K562 (cell line): Measurements from ENCODE around the gene GPR37L1. TPM values are rescaled to one million over a fixed set of nuclear protein-coding genes. Genes with fewer than 3 reads are reported as not detected.

Experiments
- CBFB ChIP-seq: sonication (generic); formaldehyde crosslinking; IDR thresholded peaks from 2 replicates; pipeline ENCODE4 v1.4.0; 2020; ENCODE audit warnings: mild to moderate bottlenecking, missing genetic modification reagents
- CREBBP ChIP-seq: IDR thresholded peaks from one replicate; pipeline ENCODE4 v1.6.1; 2012; ENCODE audit warnings: low read depth, mild to moderate bottlenecking, control low read depth, inconsistent platforms, low read length
- HDAC2 ChIP-seq: fragments of 450-650 bp; IDR thresholded peaks from 2 replicates; pipeline ENCODE4 v1.6.1; 2016; ENCODE audit warnings: mild to moderate bottlenecking
- HLTF ChIP-seq: fragments of 450-650 bp; IDR thresholded peaks from 2 replicates; pipeline ENCODE4 v1.6.1; 2016
- HOMEZ ChIP-seq: fragments of 250-450 bp; sonication (Bioruptor Pico); IDR thresholded peaks from 2 replicates; pipeline ENCODE4 v1.4.0; 2020; ENCODE audit warnings: mild to moderate bottlenecking, moderate library complexity
- KDM5B ChIP-seq: fragments of 200-600 bp; sonication (generic); IDR thresholded peaks from 2 replicates; pipeline ENCODE4 v1.6.1; 2012; ENCODE audit warnings: low read depth, mild to moderate bottlenecking, moderate library complexity, low read length, control low read depth, inconsistent platforms; ENCODE audit not compliant: insufficient replicate concordance
- KLF13 ChIP-seq: fragments of 450-650 bp; IDR thresholded peaks from 2 replicates; pipeline ENCODE4 v1.6.1; 2016; ENCODE audit warnings: missing genetic modification characterization, low read depth, mild to moderate bottlenecking, missing compliant biosample characterization, moderate library complexity, borderline replicate concordance
- NFATC3 ChIP-seq: fragments of 450-650 bp; IDR thresholded peaks from 2 replicates; pipeline ENCODE4 v1.6.1; 2017; ENCODE audit warnings: mild to moderate bottlenecking
- RAD21 ChIP-seq, 2 experiments: fragments of 250-450 bp in 1 of 2; fragments of 450-650 bp in 1 of 2; sonication (Bioruptor Pico) in 1 of 2; formaldehyde crosslinking in 1 of 2; IDR thresholded peaks in 1 of 2; conservative IDR thresholded peaks in 1 of 2; 2 replicates each; pipeline versions ENCODE4 v1.4.0 to v1.8.0; 2020 to 2022; ENCODE audit warnings: mild to moderate bottlenecking in 2 of 2, moderate library complexity in 1 of 2
- RNF2 ChIP-seq: sonication (generic); IDR thresholded peaks from 2 replicates; pipeline ENCODE4 v1.6.1; 2016
- SRSF1 ChIP-seq: fragments of 200-400 bp; formaldehyde crosslinking; IDR thresholded peaks from 2 replicates; pipeline ENCODE4 v1.6.1; 2017; ENCODE audit warnings: mild to moderate bottlenecking, low read depth, low read length, moderate library complexity
- TEAD4 ChIP-seq, 2 experiments: sonication (generic) in 1 of 2; formaldehyde crosslinking in 1 of 2; IDR thresholded peaks; 2 replicates each; pipeline versions ENCODE4 v1.6.1 to v1.8.0; 2012 to 2022; ENCODE audit warnings: borderline replicate concordance in 1 of 2, inconsistent platforms in 1 of 2, low read length in 1 of 2, mild to moderate bottlenecking in 1 of 2, missing genetic modification reagents in 1 of 2
- ZFX ChIP-seq: sonication (generic); formaldehyde crosslinking; IDR thresholded peaks from 2 replicates; pipeline ENCODE4 v1.8.0; 2022; ENCODE audit warnings: mild to moderate bottlenecking, missing genetic modification reagents, moderate library complexity
- ZNF212 ChIP-seq: fragments of 450-650 bp; formaldehyde crosslinking; IDR thresholded peaks from 2 replicates; pipeline ENCODE4 v1.4.0; 2020; ENCODE audit warnings: mild to moderate bottlenecking
- ZNF263 ChIP-seq: sonication (generic); formaldehyde crosslinking; IDR thresholded peaks from 2 replicates; pipeline ENCODE4 v1.8.0; 2022; ENCODE audit warnings: mild to moderate bottlenecking, missing genetic modification reagents, borderline replicate concordance
- polyA plus RNA-seq, 8 experiments: library from polyadenylated mRNA; depleted of rRNA in 4 of 8; stranded (reverse) in 5 of 8; unstranded in 3 of 8; fragments of >200 nt; fragmentation: Nextera tagmentation in 2 of 8; fragmentation: Illumina TruSeq in 1 of 8; extraction: Ambion mirVana in 2 of 8; extraction: Trizol in 1 of 8; gene quantifications; 2 replicates each; pipeline versions ENCODE4 v1.2.1 to v1.2.3, GENCODE V29; 2011 to 2014; ENCODE audit warnings: inconsistent platforms in 1 of 8, missing spikeins in 1 of 8
- total RNA-seq, 7 experiments: library from RNA; depleted of rRNA in 6 of 7; stranded (reverse); fragments of >200 nt in 6 of 7; fragmentation: Illumina TruSeq in 2 of 7; extraction: Trizol in 2 of 7; gene quantifications; 2 replicates each; pipeline versions ENCODE4 v1.2.1 to v1.2.3, GENCODE V29; 2011 to 2021; ENCODE audit warnings: low replicate concordance in 1 of 7
- TF ChIP-seq, protein P1 (sequence below): conservative IDR thresholded peaks from 2 replicates; pipeline ENCODE4 v1.6.1; 2011; ENCODE audit warnings: low read depth, mild to moderate bottlenecking, low read length; ENCODE audit not compliant: control insufficient read depth
- TF ChIP-seq, protein P2 (sequence below): IDR thresholded peaks from 3 replicates; pipeline ENCODE4 v1.6.1; 2011; ENCODE audit warnings: borderline replicate concordance, mild to moderate bottlenecking, moderate library complexity; ENCODE audit not compliant: insufficient read length; ENCODE audit errors: extremely low read depth
- TF ChIP-seq, protein P3 (sequence below): fragments of 450-650 bp; formaldehyde crosslinking; IDR thresholded peaks from 2 replicates; pipeline ENCODE4 v1.4.0; 2020; ENCODE audit warnings: mild to moderate bottlenecking, moderate library complexity

Gene GPR37L1
- total and polyA plus RNA-seq, 9 of the 15 experiments (the other 6 are each of a cell fraction or from before 2014, with no cell fraction given) = not detected

GRCh38 chr1:202165942-202166843, 43.5 kb downstream of the GPR37L1 start (continued):
- TF ChIP-seq, protein P1, sequence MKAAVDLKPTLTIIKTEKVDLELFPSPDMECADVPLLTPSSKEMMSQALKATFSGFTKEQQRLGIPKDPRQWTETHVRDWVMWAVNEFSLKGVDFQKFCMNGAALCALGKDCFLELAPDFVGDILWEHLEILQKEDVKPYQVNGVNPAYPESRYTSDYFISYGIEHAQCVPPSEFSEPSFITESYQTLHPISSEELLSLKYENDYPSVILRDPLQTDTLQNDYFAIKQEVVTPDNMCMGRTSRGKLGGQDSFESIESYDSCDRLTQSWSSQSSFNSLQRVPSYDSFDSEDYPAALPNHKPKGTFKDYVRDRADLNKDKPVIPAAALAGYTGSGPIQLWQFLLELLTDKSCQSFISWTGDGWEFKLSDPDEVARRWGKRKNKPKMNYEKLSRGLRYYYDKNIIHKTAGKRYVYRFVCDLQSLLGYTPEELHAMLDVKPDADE = peak; percentile 40; the same call in 1 of the 2 replicates
- TF ChIP-seq, protein P2, sequence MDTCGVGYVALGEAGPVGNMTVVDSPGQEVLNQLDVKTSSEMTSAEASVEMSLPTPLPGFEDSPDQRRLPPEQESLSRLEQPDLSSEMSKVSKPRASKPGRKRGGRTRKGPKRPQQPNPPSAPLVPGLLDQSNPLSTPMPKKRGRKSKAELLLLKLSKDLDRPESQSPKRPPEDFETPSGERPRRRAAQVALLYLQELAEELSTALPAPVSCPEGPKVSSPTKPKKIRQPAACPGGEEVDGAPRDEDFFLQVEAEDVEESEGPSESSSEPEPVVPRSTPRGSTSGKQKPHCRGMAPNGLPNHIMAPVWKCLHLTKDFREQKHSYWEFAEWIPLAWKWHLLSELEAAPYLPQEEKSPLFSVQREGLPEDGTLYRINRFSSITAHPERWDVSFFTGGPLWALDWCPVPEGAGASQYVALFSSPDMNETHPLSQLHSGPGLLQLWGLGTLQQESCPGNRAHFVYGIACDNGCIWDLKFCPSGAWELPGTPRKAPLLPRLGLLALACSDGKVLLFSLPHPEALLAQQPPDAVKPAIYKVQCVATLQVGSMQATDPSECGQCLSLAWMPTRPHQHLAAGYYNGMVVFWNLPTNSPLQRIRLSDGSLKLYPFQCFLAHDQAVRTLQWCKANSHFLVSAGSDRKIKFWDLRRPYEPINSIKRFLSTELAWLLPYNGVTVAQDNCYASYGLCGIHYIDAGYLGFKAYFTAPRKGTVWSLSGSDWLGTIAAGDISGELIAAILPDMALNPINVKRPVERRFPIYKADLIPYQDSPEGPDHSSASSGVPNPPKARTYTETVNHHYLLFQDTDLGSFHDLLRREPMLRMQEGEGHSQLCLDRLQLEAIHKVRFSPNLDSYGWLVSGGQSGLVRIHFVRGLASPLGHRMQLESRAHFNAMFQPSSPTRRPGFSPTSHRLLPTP = no peak
- TF ChIP-seq HLTF (no peak; the same call in 1 of the 2 replicates), KDM5B (peak; percentile 47), HOMEZ (CRISPR knock-in tag) (no peak), TEAD4 (IDR thresholded peaks at IDR 0.05; ENCODE audit: low read length) (peak; percentile 46; the same call in 1 of the 2 replicates), TEAD4 (CRISPR knock-in tag; IDR thresholded peaks at IDR 0.05; ENCODE audit: borderline replicate concordance) (no peak), ZNF263 (peak; percentile 92), ZFX (CRISPR knock-in tag) (no peak), HDAC2 (peak; percentile 27; the same call in 1 of the 2 replicates), CBFB (CRISPR knock-in tag) (no peak), RAD21 (CRISPR knock-in tag; conservative IDR thresholded peaks at IDR 0.05 in 1 of 2, IDR thresholded peaks at IDR 0.05 in 1 of 2) (peak in 1 of 2 experiments; percentile 14; a peak in 1 of 4 replicates), SRSF1 (no peak), RNF2 (no peak; the same call in 1 of the 2 replicates), CREBBP (no peak), ZNF212 (CRISPR knock-in tag) (no peak), KLF13 (no peak), NFATC3 (0 out of 2 replicates have a peak, but pooled peaks have one; percentile 31)
- TF ChIP-seq, protein P3, sequence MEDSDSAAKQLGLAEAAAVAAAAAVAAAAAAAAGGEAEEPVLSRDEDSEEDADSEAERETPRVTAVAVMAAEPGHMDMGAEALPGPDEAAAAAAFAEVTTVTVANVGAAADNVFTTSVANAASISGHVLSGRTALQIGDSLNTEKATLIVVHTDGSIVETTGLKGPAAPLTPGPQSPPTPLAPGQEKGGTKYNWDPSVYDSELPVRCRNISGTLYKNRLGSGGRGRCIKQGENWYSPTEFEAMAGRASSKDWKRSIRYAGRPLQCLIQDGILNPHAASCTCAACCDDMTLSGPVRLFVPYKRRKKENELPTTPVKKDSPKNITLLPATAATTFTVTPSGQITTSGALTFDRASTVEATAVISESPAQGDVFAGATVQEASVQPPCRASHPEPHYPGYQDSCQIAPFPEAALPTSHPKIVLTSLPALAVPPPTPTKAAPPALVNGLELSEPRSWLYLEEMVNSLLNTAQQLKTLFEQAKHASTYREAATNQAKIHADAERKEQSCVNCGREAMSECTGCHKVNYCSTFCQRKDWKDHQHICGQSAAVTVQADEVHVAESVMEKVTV = no peak
